GM13977 (cell line): ENCODE data around the gene MRPL20.

ENCODE experiments used
- DNase-seq: peaks from one replicate; pipeline ENCODE4 v3.0.0; 2012; ENCODE audit warnings: low spot score
- CTCF ChIP-seq: IDR thresholded peaks from 2 replicates; pipeline ENCODE4 v1.5.1; 2012; ENCODE audit warnings: mild to moderate bottlenecking, control low read depth; ENCODE audit not compliant: insufficient read depth; ENCODE audit errors: extremely low read depth, missing control alignments
- in situ Hi-C: fragments of 300-500 bp; cut with MboI; formaldehyde crosslinking; loops from one replicate; pipeline ENCODE4 v1.12.0; 2022; ENCODE audit warnings: low sequenced_read_pairs, low pct_unique_long_range_greater_than_20kb, mixed read lengths, inconsistent platforms; ENCODE audit not compliant: unreplicated experiment

MRPL20 gene

GRCh38 chr1:1393428-1393827 is 13.7 kb downstream of the MRPL20 start:
- TF ChIP-seq CTCF: no peak
- no peak for DNase-seq
- in situ Hi-C loops: no loop called here

GRCh38 chr1:1393014-1393413 is 14.1 kb downstream of the MRPL20 start:
- no peak for TF ChIP-seq CTCF
- in situ Hi-C loops: no loop called here
- no peak for DNase-seq

GRCh38 chr1:1391225-1391624 is 15.9 kb downstream of the MRPL20 start:
- in situ Hi-C loops: no loop called here

GRCh38 chr1:1390675-1391074 is 16.4 kb downstream of the MRPL20 start:
- TF ChIP-seq CTCF: no peak
- in situ Hi-C loops: no loop called here
- DNase-seq: no peak

More at GRCh38 chr1:1391225-1391624, 15.9 kb downstream of the MRPL20 start:
- no peak for DNase-seq
- TF ChIP-seq CTCF: no peak

- TF ChIP-seq CTCF: no peak
- no peak for DNase-seq
- in situ Hi-C loops: no loop called here
Observed at GRCh38 chr1:1388078-1388472, 19.0 kb downstream of the MRPL20 start.

- in situ Hi-C loops: no loop called here
Observed at GRCh38 chr1:1387098-1388077, 19.7 kb downstream of the MRPL20 start.

More at GRCh38 chr1:1387098-1388077, 19.7 kb downstream of the MRPL20 start:
- DNase-seq: no peak
- TF ChIP-seq CTCF: no peak
